HG02759 (cell line): ENCODE results near the gene XRCC5.
A peak's percentile ranks its signal among the peaks of the same experiment; 100 is the strongest.
"Not testable (repeated sequence)": the region's sequence is repeated elsewhere in the genome, so short reads cannot be mapped to it uniquely, and the experiment has no call there.

Source experiments
- ATAC-seq: cut with Tn5 transposase; IDR thresholded peaks from one replicate; pipeline ENCODE4 v1.9.1; 2021; ENCODE audit warnings: mild to moderate bottlenecking, moderate library complexity; ENCODE audit not compliant: unreplicated experiment

The XRCC5 gene

DNA sequence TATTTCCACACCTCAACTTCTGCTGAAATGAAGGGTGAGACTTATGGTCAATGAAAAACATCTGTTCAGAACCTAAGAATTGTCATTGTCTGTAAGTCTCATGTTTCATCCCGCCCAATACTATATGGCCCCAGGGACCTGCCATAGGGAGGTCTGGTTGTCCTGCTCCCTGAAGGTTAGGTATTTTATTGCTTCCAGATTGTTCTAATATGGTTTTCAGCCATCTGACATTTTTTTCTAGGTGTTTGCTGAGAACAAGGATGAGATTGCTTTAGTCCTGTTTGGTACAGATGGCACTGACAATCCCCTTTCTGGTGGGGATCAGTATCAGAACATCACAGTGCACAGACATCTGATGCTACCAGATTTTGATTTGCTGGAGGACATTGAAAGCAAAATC is 7.3 kb downstream of the XRCC5 start:
- no peak for ATAC-seq

DNA sequence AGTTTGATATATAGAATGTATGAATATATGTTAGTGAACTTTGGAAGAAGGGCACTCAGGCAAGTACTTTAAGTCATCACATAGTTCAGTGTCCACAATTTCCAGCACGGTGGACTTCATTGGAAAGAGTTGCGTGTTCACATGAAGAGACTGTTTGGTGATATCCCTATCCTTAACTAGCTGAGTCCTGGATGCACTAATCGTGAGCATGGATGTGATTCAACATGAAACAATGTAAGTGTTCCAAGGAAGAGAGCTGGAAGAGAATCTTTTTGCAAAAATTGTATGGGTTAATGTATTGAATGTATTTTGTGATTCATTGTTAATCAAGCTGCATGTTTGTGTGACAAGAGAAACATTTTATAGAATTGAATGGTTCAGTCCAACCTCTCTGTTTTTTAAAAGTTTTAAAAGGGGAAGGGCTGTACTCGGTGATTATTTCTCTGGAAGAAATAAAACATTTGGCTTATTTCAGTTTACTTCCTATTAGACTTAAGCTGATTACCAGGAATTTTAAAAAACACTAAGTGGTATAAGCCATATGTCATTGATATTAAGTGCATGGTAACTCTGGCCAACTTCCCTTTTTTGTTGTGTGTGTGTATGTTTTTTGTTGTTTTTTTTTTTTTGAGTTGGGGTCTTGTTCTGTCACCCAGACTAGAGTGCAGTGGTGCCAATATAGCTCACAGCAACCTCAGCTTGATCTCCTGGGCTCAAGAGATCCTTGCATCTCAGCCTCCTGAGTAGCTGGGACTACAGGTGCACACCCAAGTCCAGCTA is 8.6 kb downstream of the XRCC5 start:
- no peak for ATAC-seq

DNA sequence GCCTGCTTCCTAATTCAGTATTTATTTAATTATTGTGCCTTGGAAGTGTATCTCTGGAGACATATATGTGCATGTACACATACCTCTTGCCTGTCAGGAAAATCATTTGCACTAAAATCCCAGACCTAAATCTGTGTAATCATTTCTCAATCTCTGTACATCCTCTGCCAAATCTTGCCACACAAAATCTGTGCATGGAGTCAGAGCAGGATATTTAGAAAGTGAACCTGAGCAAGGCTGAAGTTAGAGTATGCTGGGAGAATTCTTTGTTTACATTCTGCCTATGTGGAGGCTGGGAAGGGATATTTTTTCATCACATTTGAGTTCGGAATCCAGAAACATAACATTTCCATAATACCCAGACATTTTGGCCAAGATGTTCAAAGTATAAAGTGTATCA is 9.3 kb downstream of the XRCC5 start:
- ATAC-seq: no peak

DNA sequence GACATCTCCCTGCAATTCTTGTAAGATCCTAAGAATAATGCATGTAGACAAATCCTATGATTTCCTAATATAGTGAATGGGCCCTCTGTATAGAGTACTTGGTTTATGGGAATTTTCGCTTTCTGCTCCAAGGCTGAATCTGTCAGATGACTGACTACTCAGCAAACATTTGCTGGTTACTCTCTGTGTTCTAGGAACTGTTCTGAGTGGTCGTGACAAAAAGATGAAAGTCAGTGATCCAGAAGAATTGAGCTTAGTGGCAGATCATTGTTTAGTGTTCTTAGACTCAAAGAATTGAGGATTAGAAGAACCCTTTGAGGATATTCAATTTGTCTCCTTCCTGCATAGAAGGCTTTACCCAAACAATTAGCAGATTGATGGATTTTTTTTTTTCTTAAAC is 10.0 kb downstream of the XRCC5 start:
- no peak for ATAC-seq

DNA sequence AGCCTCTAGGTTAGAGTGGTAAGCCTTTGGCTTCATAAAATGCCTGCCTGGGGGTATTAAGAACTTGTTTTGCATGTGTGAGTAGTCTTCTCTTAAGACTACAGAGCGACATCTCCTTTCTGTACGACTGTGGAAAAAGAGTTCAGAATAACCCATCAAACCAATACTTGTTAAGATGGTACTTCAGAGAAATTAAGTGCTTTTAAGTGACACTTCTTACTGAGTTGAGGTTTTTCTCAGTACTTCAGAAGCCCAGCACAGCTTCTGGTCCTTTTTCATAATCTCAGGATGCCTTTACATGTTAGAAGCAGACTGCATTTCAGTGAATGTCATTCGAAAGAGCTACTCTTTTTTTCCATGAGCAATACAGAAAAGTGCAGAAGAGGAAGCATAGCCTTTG is 10.8 kb downstream of the XRCC5 start:
- ATAC-seq: no peak

DNA sequence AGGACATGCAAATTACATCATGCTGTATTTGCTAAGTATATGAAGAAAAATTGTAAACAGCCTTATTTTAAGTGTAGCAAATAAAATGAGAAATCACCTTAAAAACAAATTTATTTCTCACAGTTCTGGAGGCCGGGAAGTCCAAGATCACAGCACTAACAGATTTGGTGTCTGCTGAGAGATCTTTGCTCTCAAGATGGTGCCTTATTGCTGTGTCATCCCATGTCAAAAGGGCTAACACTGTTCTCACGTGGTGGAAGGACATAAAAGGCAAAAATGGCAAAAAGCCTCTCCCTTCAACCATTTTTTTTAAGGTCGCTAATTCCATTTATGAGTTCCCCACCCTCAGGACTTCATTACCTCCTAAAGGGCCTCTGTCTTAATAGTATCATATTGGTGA is 12.1 kb downstream of the XRCC5 start:
- ATAC-seq: no peak

DNA sequence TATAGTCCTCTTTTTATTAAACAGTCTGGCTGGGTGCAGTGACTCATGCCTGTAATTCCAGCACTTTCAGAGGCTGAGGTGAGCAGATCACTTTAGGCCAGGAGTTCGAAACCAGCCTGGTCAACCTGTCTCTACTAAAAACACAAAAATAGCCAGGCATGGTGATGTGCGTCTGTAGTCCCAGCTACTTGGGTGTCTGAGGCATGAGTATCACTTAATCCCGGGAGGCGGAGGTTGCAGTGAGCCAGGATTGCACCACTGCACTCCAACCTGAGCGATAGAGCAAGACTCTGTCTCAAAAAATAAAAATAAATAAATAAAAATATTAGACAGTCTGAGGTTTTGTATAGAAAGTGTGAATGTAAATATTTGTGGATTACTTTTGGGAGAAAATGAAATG is 17.8 kb downstream of the XRCC5 start:
- ATAC-seq: no peak

DNA sequence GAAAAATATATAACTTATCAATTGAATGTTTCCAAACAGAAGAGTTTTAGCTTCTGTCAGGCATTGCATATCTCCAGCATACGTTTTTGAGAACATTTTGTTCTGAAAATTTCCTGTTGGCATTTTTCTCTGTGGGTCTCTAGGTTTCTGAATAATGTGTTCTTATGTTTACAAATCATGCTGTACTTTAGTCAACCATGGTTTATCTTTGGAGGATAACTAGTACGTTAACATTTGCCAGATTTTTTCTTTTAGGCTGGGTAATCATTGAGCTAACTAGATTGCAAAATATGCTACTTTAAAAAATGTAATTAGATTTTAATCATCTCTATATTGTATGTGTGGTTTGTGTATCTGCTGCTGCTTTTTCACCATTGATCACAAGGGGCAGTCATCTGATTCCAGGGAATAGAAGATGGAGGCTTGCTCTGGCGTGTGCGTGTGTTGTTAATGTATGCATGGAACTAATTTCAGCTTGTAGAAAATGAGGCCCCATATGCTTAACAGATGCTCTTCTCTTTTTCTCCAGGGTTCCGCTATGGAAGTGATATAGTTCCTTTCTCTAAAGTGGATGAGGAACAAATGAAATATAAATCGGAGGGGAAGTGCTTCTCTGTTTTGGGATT is 21.3 kb downstream of the XRCC5 start:
- no peak for ATAC-seq

DNA sequence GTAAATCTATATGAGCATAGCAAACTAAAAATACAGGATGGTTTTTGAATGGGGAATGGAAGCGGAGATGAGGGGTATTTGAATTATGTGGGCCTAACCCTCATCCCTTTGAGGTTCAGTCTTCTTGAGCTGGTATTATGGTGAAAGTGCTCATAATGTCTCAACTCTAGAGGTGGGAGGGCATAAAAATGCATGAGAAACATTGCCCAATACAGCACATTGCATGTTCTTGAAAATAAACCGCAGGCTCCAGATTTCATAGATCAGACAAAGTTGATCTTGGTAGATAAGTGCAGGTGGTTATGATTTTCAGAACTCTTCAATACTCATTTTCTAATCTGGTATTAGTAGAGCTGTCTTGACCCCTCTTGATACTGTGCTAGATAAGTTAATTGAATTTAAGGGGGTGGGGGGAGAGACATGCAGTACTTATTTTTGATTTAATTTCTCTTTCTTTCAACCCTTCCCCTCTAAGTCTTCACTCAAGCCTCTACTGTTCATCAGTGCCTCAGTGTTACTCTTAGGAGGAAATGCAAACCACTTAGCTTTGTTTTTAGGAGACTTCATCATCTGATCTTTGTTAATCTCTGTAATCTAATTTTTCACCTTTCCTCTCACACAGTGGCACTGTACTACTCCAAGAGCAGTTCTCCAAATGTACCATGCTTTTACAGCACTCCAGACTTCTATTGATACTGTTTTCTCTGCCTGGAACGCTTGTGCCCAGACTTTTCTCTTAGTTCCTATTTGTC is 22.2 kb downstream of the XRCC5 start:
- ATAC-seq: no peak

DNA sequence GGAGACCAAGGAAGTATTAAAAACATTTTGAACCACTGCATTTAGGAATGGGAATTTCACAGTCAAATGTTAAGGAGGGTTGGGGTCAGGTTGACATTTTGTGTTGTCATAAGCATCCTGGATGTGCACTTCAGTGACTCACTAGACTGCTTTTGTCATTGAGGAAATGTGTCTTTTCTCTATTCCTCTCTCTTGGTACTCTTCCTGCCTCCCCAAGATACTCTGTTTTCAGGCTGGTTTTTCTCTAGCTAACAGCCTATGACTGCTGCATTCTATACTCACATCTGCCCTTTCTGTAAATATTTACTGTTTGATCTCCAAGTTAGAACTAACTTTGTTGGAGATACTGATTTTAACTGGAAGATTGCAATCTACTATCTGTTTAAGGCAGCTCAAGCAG is 23.4 kb downstream of the XRCC5 start:
- ATAC-seq: no peak

DNA sequence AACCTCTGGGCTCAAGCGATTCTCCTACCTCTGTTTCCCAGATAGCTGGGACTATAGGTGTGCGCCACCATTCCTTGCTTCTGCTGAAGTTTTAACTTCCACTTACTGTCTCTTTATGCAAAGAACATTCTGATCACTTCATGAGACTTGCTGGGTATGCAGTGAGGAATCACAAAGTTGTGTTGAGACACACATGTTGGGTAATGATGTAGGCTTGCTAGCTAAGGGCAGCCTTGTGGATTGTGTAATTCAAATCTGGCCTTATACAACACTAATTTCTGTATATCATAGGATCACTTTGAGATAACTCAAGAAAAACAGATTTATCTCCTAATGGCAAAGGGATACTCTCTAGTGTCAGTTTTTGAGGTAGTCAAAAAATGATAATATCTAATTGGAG is 24.2 kb downstream of the XRCC5 start:
- ATAC-seq: no peak

DNA sequence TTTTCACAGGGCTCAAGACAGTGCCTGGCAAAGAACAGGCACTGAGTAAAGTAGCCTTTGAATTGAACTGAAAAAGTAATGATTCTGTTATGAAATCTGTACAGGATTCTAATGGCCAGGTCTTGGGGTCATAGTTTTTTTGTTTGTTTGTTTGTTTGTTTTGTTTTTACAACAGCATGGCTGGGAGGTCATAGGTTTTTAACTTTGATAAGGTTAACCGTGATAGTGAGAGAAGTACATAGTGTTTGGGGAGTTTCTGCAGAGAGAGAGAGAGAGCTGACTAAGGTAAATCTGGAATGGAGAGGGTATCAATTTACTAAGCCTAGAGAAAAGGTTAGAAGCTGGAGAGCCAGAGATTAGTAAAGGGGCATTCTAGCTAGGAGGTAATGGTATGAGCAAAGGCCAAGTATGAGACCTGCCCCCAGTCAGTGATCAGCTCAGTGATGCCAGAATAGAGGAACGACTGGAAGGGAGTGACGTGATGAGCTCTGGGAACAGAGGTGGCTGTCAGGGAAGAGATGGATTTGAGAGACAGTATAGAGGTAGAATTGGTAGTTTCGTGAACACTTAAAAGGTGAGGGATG is 25.9 kb downstream of the XRCC5 start:
- ATAC-seq: no peak

DNA sequence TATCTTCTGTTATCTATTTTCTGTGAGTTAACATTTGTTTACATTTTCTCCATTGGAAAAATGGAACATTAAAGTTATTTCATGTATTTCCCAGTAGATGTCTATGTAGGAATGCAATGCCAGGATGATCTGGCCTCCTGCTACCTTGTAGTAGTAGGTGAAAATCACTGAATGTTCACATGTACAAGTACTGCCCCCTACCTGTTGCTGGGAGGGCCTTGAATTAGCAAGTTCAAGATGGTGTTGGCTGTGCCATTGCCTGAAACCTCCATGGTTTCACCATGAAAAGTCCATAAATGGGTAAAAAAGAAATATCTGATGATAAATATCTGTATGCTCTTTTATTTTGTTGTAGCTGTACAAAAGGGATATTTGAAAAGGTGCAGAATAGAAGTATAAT is 30.7 kb downstream of the XRCC5 start:
- ATAC-seq: no peak

DNA sequence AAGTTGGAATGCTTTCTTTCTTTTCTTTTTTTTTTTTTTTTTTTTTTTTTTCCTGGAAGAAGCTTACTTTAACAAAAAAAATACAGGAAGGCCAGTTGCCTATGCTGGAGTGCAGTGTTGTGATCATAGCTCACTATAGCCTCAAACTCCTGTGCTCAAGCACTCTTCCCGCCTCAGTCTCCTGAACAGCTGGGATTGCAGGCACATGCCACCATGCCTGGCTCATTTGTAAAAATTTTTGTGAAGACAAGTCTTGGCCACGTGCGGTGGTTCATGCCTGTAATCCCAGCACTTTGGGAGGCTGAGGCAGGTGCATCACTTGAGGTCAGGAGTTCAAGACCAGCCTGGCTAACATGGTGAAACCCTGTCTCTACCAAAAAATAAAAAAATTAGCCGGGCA is 32.4 kb downstream of the XRCC5 start:
- ATAC-seq: not testable (repeated sequence)

DNA sequence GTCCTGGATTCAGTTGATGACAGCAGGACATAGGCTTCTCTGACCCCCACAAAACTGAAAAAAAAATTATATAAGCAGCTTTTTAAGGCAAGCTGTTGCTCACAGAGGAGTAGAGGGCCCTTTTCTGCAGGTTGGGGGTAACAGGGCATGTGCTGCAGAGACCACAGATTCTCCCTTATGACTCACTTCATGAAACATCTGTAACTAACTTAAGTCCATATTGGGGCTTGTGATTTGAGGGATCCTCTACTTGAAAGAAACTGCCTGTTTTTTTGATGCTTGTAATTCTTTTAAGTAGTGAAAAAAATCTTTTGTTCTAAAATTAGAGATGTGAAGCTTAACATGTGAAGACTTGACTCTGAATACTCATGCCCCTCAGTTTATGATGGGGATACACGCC is 33.4 kb downstream of the XRCC5 start:
- peak; percentile 99 for ATAC-seq

DNA sequence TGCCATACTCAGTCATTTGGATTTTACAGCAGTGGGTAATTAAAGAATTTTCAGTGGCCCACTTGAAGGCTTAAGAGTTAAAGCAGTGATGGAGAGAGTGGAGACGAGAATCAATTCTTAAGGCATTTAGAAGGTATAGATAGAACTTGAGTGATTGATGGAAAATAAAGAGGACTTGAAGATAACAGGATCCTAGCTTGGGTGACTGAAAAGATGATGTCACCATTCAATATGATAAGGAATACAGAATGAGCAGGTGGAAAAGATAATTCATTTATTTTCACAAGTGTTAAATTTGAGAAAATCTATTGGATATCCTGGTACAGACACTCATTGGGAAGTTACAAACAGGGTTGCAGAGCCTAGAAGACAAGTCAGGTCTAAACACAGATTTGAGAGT is 35.2 kb downstream of the XRCC5 start:
- ATAC-seq: no peak

DNA sequence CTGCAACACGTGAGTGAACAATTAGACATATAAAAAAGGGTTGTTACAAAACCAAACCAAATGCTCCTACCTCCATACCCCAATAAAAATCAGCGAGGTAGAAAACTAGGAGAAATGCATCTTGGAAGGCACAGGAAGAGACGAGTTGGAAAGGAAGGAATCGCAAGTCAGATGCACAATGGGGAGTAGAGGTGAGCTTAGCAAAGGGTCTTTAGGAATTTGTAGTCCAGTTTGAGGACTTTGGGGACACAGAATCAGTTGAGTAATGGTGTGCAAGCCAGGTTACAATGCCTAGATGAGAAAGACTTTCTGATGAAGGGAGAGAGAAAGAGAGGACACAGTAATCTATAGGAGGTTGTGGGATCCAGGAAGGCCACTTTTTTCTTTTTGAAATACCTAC is 35.7 kb downstream of the XRCC5 start:
- ATAC-seq: no peak

DNA sequence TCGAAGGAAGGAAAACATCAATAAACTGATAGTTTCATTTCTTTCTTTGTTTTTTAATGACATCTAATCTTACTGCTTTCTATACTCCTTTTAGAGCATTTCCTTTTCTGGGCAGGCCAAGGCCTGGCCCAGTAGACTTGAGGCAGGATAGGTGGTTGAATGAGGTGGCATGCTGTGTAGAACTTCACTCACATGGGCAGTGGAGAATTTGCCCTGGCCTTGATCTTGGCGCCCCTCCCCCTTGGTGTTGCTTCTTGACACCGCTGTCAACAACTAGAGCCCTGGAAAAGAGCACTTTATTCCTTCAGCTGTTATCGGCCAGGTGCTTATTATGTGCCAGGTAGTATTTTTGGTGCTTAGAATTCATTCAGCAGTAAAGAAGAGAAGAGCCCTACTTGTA is 37.4 kb downstream of the XRCC5 start:
- no peak for ATAC-seq

DNA sequence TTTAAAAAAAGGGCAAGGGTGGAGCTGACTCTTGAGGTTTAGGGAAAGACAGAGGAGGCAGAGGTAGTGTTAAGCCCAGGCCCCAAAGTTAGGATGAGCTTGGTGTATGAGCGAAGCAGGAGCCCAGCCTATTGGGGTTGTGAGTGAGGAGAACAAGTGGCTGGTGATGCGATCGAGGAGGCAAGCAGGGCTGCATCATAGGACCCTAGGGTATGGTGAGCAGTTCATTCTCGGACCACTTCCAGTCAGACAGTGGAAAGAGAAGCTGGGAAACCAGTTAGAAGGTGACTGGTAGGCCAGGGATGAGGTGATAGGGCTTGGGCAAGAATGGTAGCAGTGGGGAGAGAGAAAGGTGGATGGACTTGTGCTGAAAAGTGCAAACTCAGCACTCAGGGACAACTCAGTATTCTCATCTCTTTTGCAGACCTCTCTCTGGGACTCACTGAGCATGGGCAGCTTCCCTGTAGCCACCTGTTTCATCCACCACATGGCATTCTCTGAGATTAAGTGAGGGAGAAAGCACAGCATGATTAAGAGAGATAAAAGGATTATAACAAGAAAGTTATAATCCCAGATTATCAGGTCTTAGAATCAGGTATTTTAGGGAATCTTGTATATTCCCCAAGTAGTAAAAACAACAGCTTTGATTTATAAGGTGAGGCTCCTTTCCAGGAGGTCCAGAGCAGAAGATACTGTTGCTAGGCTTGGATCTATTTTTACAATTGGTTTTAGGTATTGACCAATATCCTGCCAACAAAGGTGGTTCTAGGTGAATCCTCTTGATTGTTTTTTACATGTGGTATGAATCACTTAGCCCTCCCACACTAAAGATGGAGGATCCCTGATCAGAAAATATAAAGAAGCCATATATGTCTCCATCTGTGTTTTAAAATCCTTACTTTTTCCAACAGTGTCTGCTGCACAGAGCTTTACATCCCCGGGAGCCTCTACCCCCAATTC is 38.3 kb downstream of the XRCC5 start:
- no peak for ATAC-seq

DNA sequence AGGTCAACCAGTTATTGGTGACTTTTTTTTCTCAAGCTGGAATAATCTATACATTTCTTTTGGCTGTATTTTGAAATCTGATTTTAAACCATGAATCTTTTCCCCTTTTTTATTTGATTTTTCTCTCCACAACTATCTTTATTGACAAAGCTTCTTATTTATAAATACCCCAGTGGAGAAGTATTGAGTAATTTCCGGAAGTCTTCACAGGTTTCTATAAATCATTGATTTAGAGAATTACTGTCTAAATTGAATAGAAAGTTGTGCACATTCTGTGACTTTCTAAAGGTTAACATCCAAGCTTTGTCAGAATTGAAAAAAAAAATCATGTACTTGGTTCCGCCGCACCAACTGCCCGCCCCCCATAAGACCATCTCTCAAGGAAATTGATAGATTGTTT is 39.8 kb downstream of the XRCC5 start:
- ATAC-seq: no peak

DNA sequence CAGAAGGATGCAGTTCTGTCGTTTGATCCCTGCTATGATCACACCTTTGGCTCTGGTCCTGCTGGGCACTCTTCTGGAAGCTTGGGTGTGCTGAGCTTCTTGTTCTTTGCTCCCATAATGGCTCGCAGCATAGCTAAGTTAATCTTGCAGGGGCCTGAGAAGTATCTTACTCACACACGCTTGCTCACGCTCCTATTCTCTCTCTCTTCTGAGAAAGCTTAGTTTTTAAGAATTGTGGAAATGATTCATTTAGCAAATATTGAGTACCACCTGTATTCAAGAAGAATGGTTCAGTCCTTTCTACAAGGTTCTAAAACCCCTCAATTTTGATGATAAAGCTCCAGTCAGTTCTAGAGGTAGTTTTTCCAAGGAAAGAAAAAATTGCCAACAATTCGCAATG is 40.6 kb downstream of the XRCC5 start:
- ATAC-seq: no peak
